Neural progenitor cell (in vitro differentiated cells): Measurements from ENCODE around the gene EPB41L4B.

Experiments
- CTCF ChIP-seq: fragments of 200-600 bp; sonication (generic); IDR thresholded peaks from 2 replicates; pipeline ENCODE4 v1.5.1; 2017; ENCODE audit warnings: antibody characterized with exemption, mild to moderate bottlenecking
- EZH2 ChIP-seq: fragments of 200-600 bp; sonication (generic); IDR thresholded peaks from 2 replicates; pipeline ENCODE4 v1.6.1; 2017; ENCODE audit warnings: antibody characterized with exemption, mild to moderate bottlenecking, moderate library complexity
- EZH2phosphoT487 ChIP-seq: fragments of 200-600 bp; sonication (generic); IDR thresholded peaks from 2 replicates; pipeline ENCODE4 v1.6.1; 2017; ENCODE audit warnings: antibody characterized with exemption

- TF ChIP-seq CTCF: no peak
- TF ChIP-seq EZH2: no peak
- TF ChIP-seq EZH2phosphoT487: no peak
Observed at GRCh38 chr9:109344866-109345265, 24.0 kb upstream of the EPB41L4B start.
